Panc1 (cell line): ENCODE measurements around the gene MRPL40.

ENCODE experiments used
- POLR2AphosphoS5 ChIP-seq: IDR thresholded peaks from 2 replicates; pipeline ENCODE4 v1.6.1; 2012; ENCODE audit warnings: mild to moderate bottlenecking, low read depth, low read length, moderate library complexity
- TCF7L2 ChIP-seq: IDR thresholded peaks from 2 replicates; pipeline ENCODE4 v1.6.1; 2011; ENCODE audit warnings: mild to moderate bottlenecking, low read depth, low read length, inconsistent platforms

DNA sequence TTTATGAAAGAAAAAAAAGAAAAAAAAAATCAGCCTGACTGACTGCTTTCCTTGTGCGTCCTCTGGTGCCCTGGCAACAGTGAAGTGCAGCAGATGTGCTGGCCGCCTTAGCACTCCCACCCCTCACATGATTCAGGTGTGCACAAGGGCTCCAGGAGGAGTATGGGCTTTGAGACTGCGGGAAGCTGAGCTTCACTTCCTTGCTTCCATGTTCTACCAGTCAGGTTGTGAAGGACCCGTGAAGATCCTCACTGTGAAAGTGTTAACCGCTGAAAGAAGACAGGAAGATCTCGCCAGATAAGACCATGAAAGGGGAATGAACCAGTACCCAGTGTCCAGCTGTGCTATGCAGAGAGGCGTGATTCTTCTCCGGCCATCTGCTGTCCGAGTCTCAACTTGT is 49.1 kb upstream of the MRPL40 start:
- TF ChIP-seq POLR2AphosphoS5 = no peak
- no peak for TF ChIP-seq TCF7L2
